K562 (cell line): ENCODE results near the gene MRPL22. TPM values are rescaled to one million over a fixed set of nuclear protein-coding genes. Genes with fewer than 3 reads are reported as not detected.

ENCODE experiments used
- ELF4 ChIP-seq: fragments of 450-650 bp; formaldehyde crosslinking; IDR thresholded peaks from 2 replicates; pipeline ENCODE4 v1.4.0; 2022; ENCODE audit warnings: missing genetic modification characterization
- FOXJ2 ChIP-seq: fragments of 200-800 bp; sonication (Bioruptor generic); IDR thresholded peaks from 2 replicates; pipeline ENCODE4 v1.6.1; 2016; ENCODE audit warnings: missing genetic modification characterization, missing compliant biosample characterization
- NEUROD1 ChIP-seq: fragments of 150-350 bp; IDR thresholded peaks from 2 replicates; pipeline ENCODE4 v1.6.1; 2014; ENCODE audit warnings: borderline replicate concordance, low read length, low read depth; ENCODE audit not compliant: partially characterized antibody
- NKRF ChIP-seq: fragments of 450-650 bp; IDR thresholded peaks from 2 replicates; pipeline ENCODE4 v1.6.1; 2016; ENCODE audit warnings: borderline replicate concordance
- NR2C2 ChIP-seq, 2 experiments: fragments of 200-800 bp in 1 of 2; sonication (Bioruptor generic) in 1 of 2; sonication (generic) in 1 of 2; formaldehyde crosslinking in 1 of 2; IDR thresholded peaks; 2 replicates each; pipeline versions ENCODE4 v1.6.1 to v1.8.0; 2016 to 2022; ENCODE audit warnings: mild to moderate bottlenecking in 1 of 2, missing compliant biosample characterization in 1 of 2, missing genetic modification characterization in 1 of 2, missing genetic modification reagents in 1 of 2
- PHF8 ChIP-seq: fragments of 200-600 bp; sonication (generic); IDR thresholded peaks from 2 replicates; pipeline ENCODE4 v1.6.1; 2012; ENCODE audit warnings: mixed run types, mild to moderate bottlenecking, inconsistent platforms, low read length, moderate library complexity, borderline replicate concordance
- RBFOX2 ChIP-seq: fragments of 200-400 bp; formaldehyde crosslinking; IDR thresholded peaks from 2 replicates; pipeline ENCODE4 v1.6.1; 2017; ENCODE audit warnings: low read depth, mild to moderate bottlenecking, low read length, moderate library complexity
- RUNX1 ChIP-seq: sonication (generic); IDR thresholded peaks from 2 replicates; pipeline ENCODE4 v1.6.1; 2016; ENCODE audit warnings: antibody characterized with exemption, low read depth
- SIN3A ChIP-seq, 2 experiments: fragments of 150-350 bp in 1 of 2; IDR thresholded peaks; 2 replicates each; pipeline ENCODE4 v1.6.1; 2011 to 2016; ENCODE audit warnings: borderline replicate concordance in 2 of 2, low read depth in 2 of 2, low read length in 2 of 2, mild to moderate bottlenecking in 2 of 2, moderate library complexity in 2 of 2; ENCODE audit not compliant: control insufficient read depth in 1 of 2
- SOX6 ChIP-seq: fragments of 450-650 bp; IDR thresholded peaks from 2 replicates; pipeline ENCODE4 v1.6.1; 2014; ENCODE audit warnings: mild to moderate bottlenecking
- ZNF23 ChIP-seq: fragments of 250-450 bp; sonication (Bioruptor Pico); IDR thresholded peaks from 2 replicates; pipeline ENCODE4 v1.4.0; 2020; ENCODE audit warnings: mild to moderate bottlenecking
- ZNF263 ChIP-seq: sonication (generic); formaldehyde crosslinking; IDR thresholded peaks from 2 replicates; pipeline ENCODE4 v1.8.0; 2022; ENCODE audit warnings: mild to moderate bottlenecking, missing genetic modification reagents, borderline replicate concordance
- ZNF696 ChIP-seq: fragments of 250-450 bp; sonication (Bioruptor Pico); conservative IDR thresholded peaks from 2 replicates; pipeline ENCODE4 v1.4.0; 2020; ENCODE audit warnings: mild to moderate bottlenecking, moderate library complexity
- ZNF717 ChIP-seq: fragments of 250-450 bp; sonication (Bioruptor Pico); IDR thresholded peaks from 2 replicates; pipeline ENCODE4 v1.5.0; 2021
- polyA plus RNA-seq, 8 experiments: library from polyadenylated mRNA; depleted of rRNA in 4 of 8; stranded (reverse) in 5 of 8; unstranded in 3 of 8; fragments of >200 nt; fragmentation: Nextera tagmentation in 2 of 8; fragmentation: Illumina TruSeq in 1 of 8; extraction: Ambion mirVana in 2 of 8; extraction: Trizol in 1 of 8; gene quantifications; 2 replicates each; pipeline versions ENCODE4 v1.2.1 to v1.2.3, GENCODE V29; 2011 to 2014; ENCODE audit warnings: inconsistent platforms in 1 of 8, missing spikeins in 1 of 8
- total RNA-seq, 7 experiments: library from RNA; depleted of rRNA in 6 of 7; stranded (reverse); fragments of >200 nt in 6 of 7; fragmentation: Illumina TruSeq in 2 of 7; extraction: Trizol in 2 of 7; gene quantifications; 2 replicates each; pipeline versions ENCODE4 v1.2.1 to v1.2.3, GENCODE V29; 2011 to 2021; ENCODE audit warnings: low replicate concordance in 1 of 7
- TF ChIP-seq, protein P1 (sequence below), 3 experiments: fragments of 200-800 bp in 1 of 3; fragments of 250-450 bp in 1 of 3; fragments of 450-650 bp in 1 of 3; sonication (Bioruptor Pico) in 1 of 3; sonication (Bioruptor generic) in 1 of 3; formaldehyde crosslinking in 1 of 3; IDR thresholded peaks; 2 replicates each; pipeline versions ENCODE4 v1.6.1 to v1.8.0; 2016 to 2022; ENCODE audit warnings: mild to moderate bottlenecking in 2 of 3, missing genetic modification characterization in 2 of 3, missing compliant biosample characterization in 1 of 3, moderate library complexity in 1 of 3
- TF ChIP-seq, protein P2 (sequence below): fragments of 150-350 bp; IDR thresholded peaks from 2 replicates; pipeline ENCODE4 v1.6.1; 2014; ENCODE audit warnings: low read depth, mild to moderate bottlenecking, low read length, borderline replicate concordance

The MRPL22 gene
- total and polyA plus RNA-seq, 9 of the 15 experiments (the other 6 are each of a cell fraction or from before 2014, with no cell fraction given) = 41.1 to 424 (median 102) TPM

DNA sequence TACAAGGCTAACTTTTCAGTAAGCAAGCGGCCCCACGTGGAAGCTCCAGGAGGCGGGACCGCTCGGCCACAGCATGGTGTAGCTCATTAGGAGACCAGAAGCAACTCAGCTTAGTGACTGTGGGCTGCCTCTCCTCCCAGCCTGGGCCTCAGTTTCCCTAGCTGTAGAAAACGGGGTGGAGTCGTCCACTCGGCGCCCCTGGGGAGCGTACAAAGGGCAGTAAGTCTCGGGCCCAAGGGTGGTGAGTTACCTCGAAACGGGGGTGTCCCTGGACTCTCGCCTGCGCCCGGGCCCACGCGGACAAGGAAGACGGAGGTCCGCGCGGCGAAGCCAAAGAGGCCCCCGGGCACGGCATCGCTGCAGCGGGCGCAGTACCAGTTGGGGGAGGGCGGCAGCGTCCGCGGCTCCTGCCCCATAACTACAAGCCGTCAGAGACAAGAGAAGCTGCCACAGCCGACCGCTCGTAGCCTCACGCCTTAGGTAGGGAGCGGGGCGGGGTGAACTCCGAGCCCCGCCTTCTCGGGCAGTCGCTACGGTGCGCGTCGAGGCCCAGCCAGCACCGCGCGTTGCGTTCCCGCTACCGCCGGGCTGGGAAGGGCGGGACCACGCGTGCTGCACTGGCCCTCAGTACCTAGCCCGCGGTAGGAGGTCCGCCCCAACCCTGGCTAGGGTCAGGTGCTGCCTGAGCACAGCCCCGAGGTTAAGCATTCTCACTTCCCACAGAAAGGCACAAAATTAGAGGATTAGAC, 3.0 kb upstream of the MRPL22 start, which contains the start of gene GEMIN5 (continued):
- TF ChIP-seq, protein P1, sequence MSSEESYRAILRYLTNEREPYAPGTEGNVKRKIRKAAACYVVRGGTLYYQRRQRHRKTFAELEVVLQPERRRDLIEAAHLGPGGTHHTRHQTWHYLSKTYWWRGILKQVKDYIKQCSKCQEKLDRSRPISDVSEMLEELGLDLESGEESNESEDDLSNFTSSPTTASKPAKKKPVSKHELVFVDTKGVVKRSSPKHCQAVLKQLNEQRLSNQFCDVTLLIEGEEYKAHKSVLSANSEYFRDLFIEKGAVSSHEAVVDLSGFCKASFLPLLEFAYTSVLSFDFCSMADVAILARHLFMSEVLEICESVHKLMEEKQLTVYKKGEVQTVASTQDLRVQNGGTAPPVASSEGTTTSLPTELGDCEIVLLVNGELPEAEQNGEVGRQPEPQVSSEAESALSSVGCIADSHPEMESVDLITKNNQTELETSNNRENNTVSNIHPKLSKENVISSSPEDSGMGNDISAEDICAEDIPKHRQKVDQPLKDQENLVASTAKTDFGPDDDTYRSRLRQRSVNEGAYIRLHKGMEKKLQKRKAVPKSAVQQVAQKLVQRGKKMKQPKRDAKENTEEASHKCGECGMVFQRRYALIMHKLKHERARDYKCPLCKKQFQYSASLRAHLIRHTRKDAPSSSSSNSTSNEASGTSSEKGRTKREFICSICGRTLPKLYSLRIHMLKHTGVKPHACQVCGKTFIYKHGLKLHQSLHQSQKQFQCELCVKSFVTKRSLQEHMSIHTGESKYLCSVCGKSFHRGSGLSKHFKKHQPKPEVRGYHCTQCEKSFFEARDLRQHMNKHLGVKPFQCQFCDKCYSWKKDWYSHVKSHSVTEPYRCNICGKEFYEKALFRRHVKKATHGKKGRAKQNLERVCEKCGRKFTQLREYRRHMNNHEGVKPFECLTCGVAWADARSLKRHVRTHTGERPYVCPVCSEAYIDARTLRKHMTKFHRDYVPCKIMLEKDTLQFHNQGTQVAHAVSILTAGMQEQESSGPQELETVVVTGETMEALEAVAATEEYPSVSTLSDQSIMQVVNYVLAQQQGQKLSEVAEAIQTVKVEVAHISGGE (CRISPR knock-in tag; IDR thresholded peaks at IDR 0.05) = 0 out of 6 replicates have a peak, but pooled peaks of 1 of the 3 experiments have one; percentile 22
- no peak for TF ChIP-seq NR2C2 (CRISPR knock-in tag; IDR thresholded peaks at IDR 0.05)
- peak; percentile 21; the same call in 1 of the 2 replicates for TF ChIP-seq NR2C2 (tag; IDR thresholded peaks at IDR 0.05)
- TF ChIP-seq SIN3A (IDR thresholded peaks at IDR 0.05; ENCODE audit: borderline replicate concordance in 2 of 2, control insufficient read depth in 1 of 2, low read depth in 2 of 2, low read length in 2 of 2) = peak in 1 of 2 experiments; percentile 97; a peak in 3 of 4 replicates
- no peak for TF ChIP-seq ELF4 (CRISPR knock-in tag)
- TF ChIP-seq NKRF = peak; percentile 91
- TF ChIP-seq NEUROD1 = peak; percentile 87
- no peak for TF ChIP-seq RUNX1
- TF ChIP-seq ZNF717 (CRISPR knock-in tag) = no peak
- TF ChIP-seq ZNF263 = peak; percentile 47; the same call in 1 of the 2 replicates
- TF ChIP-seq, protein P2, sequence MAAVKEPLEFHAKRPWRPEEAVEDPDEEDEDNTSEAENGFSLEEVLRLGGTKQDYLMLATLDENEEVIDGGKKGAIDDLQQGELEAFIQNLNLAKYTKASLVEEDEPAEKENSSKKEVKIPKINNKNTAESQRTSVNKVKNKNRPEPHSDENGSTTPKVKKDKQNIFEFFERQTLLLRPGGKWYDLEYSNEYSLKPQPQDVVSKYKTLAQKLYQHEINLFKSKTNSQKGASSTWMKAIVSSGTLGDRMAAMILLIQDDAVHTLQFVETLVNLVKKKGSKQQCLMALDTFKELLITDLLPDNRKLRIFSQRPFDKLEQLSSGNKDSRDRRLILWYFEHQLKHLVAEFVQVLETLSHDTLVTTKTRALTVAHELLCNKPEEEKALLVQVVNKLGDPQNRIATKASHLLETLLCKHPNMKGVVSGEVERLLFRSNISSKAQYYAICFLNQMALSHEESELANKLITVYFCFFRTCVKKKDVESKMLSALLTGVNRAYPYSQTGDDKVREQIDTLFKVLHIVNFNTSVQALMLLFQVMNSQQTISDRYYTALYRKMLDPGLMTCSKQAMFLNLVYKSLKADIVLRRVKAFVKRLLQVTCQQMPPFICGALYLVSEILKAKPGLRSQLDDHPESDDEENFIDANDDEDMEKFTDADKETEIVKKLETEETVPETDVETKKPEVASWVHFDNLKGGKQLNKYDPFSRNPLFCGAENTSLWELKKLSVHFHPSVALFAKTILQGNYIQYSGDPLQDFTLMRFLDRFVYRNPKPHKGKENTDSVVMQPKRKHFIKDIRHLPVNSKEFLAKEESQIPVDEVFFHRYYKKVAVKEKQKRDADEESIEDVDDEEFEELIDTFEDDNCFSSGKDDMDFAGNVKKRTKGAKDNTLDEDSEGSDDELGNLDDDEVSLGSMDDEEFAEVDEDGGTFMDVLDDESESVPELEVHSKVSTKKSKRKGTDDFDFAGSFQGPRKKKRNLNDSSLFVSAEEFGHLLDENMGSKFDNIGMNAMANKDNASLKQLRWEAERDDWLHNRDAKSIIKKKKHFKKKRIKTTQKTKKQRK = no peak
- no peak for TF ChIP-seq FOXJ2 (tag)
- no peak for TF ChIP-seq ZNF696
- TF ChIP-seq RBFOX2 = peak; percentile 87
- TF ChIP-seq SOX6 = 0 out of 2 replicates have a peak, but pooled peaks have one; percentile 47
- peak; percentile 87; the same call in 1 of the 2 replicates for TF ChIP-seq PHF8
- TF ChIP-seq ZNF23 = no peak
